Measurements from ENCODE around the gene MRGPRE. TPM values are rescaled to one million over a fixed set of nuclear protein-coding genes. Genes with fewer than 3 reads are reported as not detected.

The MRGPRE gene
- total RNA-seq, 1 donor from 2014 or later: 0.36 TPM

GRCh38 chr11:3215346-3216026, 16.7 kb downstream of the MRGPRE start:
- Histone ChIP-seq H3K27me3 (ENCODE audit: low read depth) (peaks cover 76% of the 10 kb centered on the region), H3K4me1 (peaks cover under 1% of the 10 kb centered on the region), H3K9me3 (replicated peaks) (peaks cover 14% of the 10 kb centered on the region), H3K4me3 (no peak overlapping the region), H3K36me3 (no peaks in the 10 kb centered on the region), H3K27ac (replicated peaks) (no peak overlapping the region)
- TF ChIP-seq CTCF (IDR thresholded peaks at IDR 0.05; ENCODE audit: borderline replicate concordance): no peak
- intact Hi-C loops (cut with micrococcal nuclease): loop anchor here (10.0 kb wide), 3 partner anchors 61 to 181 kb away; no protein-coding TSS in a partner anchor
- peak; percentile 7 for DNase-seq

GRCh38 chr11:3214420-3214699, 17.9 kb downstream of the MRGPRE start:
- TF ChIP-seq CTCF (IDR thresholded peaks at IDR 0.05; ENCODE audit: borderline replicate concordance): no peak
- no peak overlapping the region for H3K4me3 ChIP-seq
- intact Hi-C loops (cut with micrococcal nuclease): loop anchor here (10.0 kb wide), 3 partner anchors 60 to 180 kb away; no protein-coding TSS in a partner anchor
- peaks cover 64% of the 10 kb centered on the region for H3K27me3 ChIP-seq (ENCODE audit: low read depth)
- H3K27ac ChIP-seq (replicated peaks): no peak overlapping the region
- H3K4me1 ChIP-seq: no peaks in the 10 kb centered on the region
- peaks cover 18% of the 10 kb centered on the region for H3K9me3 ChIP-seq (replicated peaks)
- peak; percentile 6 for DNase-seq
- no peaks in the 10 kb centered on the region for H3K36me3 ChIP-seq

- peaks cover 59% of the 10 kb centered on the region for H3K27me3 ChIP-seq (ENCODE audit: low read depth)
- H3K27ac ChIP-seq (replicated peaks): no peak overlapping the region
- intact Hi-C loops (cut with micrococcal nuclease): loop anchor here (10.0 kb wide), 3 partner anchors 59 to 179 kb away; no protein-coding TSS in a partner anchor
- no peak overlapping the region for H3K4me3 ChIP-seq
- no peaks in the 10 kb centered on the region for H3K4me1 ChIP-seq
- H3K9me3 ChIP-seq (replicated peaks): peaks cover 18% of the 10 kb centered on the region
- no peak for TF ChIP-seq CTCF (IDR thresholded peaks at IDR 0.05; ENCODE audit: borderline replicate concordance)
- peak; percentile 9 for DNase-seq
- H3K36me3 ChIP-seq: no peaks in the 10 kb centered on the region
These were observed 18.4 kb downstream of the MRGPRE start for GRCh38 chr11:3213659-3214419.

- Histone ChIP-seq H3K9me3 (replicated peaks) (peaks cover 18% of the 10 kb centered on the region), H3K4me1 (peaks cover 22% of the 10 kb centered on the region), H3K36me3 (no peaks in the 10 kb centered on the region), H3K27ac (replicated peaks) (no peak overlapping the region), H3K4me3 (no peak overlapping the region), H3K27me3 (ENCODE audit: low read depth) (peaks cover 33% of the 10 kb centered on the region)
- no peak for TF ChIP-seq CTCF (IDR thresholded peaks at IDR 0.05; ENCODE audit: borderline replicate concordance)
- intact Hi-C loops (cut with micrococcal nuclease): no loop called here
- DNase-seq: peak; percentile 1
These were observed 23.9 kb downstream of the MRGPRE start for GRCh38 chr11:3208272-3208671.

GRCh38 chr11:3207526-3208189, 24.6 kb downstream of the MRGPRE start:
- intact Hi-C loops (cut with micrococcal nuclease): no loop called here
- DNase-seq: peak; percentile 1
- H3K9me3 ChIP-seq (replicated peaks): peaks cover 18% of the 10 kb centered on the region
- H3K36me3 ChIP-seq: no peaks in the 10 kb centered on the region
- no peak overlapping the region for H3K27ac ChIP-seq (replicated peaks)
- TF ChIP-seq CTCF (IDR thresholded peaks at IDR 0.05; ENCODE audit: borderline replicate concordance): no peak
- no peak overlapping the region for H3K4me3 ChIP-seq
- H3K27me3 ChIP-seq (ENCODE audit: low read depth): peaks cover 34% of the 10 kb centered on the region
- H3K4me1 ChIP-seq: peaks cover 28% of the 10 kb centered on the region
